HEK293T (cell line): Measurements from ENCODE around the gene RPRD1B.

ENCODE experiments used
- CTCF ChIA-PET: fragments of 350-600 bp; formaldehyde crosslinking; extraction: SDS; loops from one replicate; lab custom pipeline; 2021; ENCODE audit warnings: antibody characterized with exemption, inconsistent platforms; lab: Yijun Ruan, JAX
- POLR2A ChIA-PET: fragments of 350-600 bp; formaldehyde crosslinking; extraction: SDS; loops from one replicate; lab custom pipeline; 2020; ENCODE audit warnings: antibody characterized with exemption, inconsistent platforms; lab: Yijun Ruan, JAX
- DNase-seq: peaks from one replicate; pipeline ENCODE4 v3.0.0; 2012; ENCODE audit warnings: mixed read lengths; ENCODE audit errors: extremely low spot score
- ARNT ChIP-seq: fragments of 450-650 bp; IDR thresholded peaks from 2 replicates; pipeline ENCODE4 v1.6.1; 2017; ENCODE audit warnings: mild to moderate bottlenecking
- BHLHE40 ChIP-seq: fragments of 450-650 bp; IDR thresholded peaks from 2 replicates; pipeline ENCODE4 v1.6.1; 2016; ENCODE audit warnings: mild to moderate bottlenecking, moderate library complexity, borderline replicate concordance
- CTBP1 ChIP-seq: fragments of 450-650 bp; IDR thresholded peaks from 2 replicates; pipeline ENCODE4 v1.6.1; 2016; ENCODE audit warnings: borderline replicate concordance
- ELF4 ChIP-seq: fragments of 450-650 bp; IDR thresholded peaks from 2 replicates; pipeline ENCODE4 v1.6.1; 2017; ENCODE audit warnings: antibody characterized with exemption
- FOXA1 ChIP-seq: fragments of 450-650 bp; IDR thresholded peaks from 2 replicates; pipeline ENCODE4 v1.6.1; 2016; ENCODE audit warnings: mild to moderate bottlenecking
- FOXK2 ChIP-seq: fragments of 450-650 bp; IDR thresholded peaks from 2 replicates; pipeline ENCODE4 v1.6.1; 2016; ENCODE audit warnings: mild to moderate bottlenecking
- FOXM1 ChIP-seq: fragments of 450-650 bp; IDR thresholded peaks from 2 replicates; pipeline ENCODE4 v1.6.1; 2017; ENCODE audit warnings: mild to moderate bottlenecking, borderline replicate concordance
- HDGF ChIP-seq: fragments of 450-650 bp; IDR thresholded peaks from 2 replicates; pipeline ENCODE4 v1.6.1; 2017; ENCODE audit warnings: antibody characterized with exemption, borderline replicate concordance
- L3MBTL2 ChIP-seq: fragments of 450-650 bp; conservative IDR thresholded peaks from 2 replicates; pipeline ENCODE4 v1.6.1; 2016; ENCODE audit warnings: mild to moderate bottlenecking
- LEF1 ChIP-seq: fragments of 450-650 bp; IDR thresholded peaks from 2 replicates; pipeline ENCODE4 v1.6.1; 2017; ENCODE audit warnings: mild to moderate bottlenecking, borderline replicate concordance
- NFRKB ChIP-seq: fragments of 450-650 bp; IDR thresholded peaks from 2 replicates; pipeline ENCODE4 v1.6.1; 2016; ENCODE audit warnings: mild to moderate bottlenecking, moderate library complexity
- PKNOX1 ChIP-seq: fragments of 450-650 bp; IDR thresholded peaks from 2 replicates; pipeline ENCODE4 v1.6.1; 2016
- SP1 ChIP-seq: fragments of 450-650 bp; IDR thresholded peaks from 2 replicates; pipeline ENCODE4 v1.6.1; 2017
- SUZ12 ChIP-seq: fragments of 450-650 bp; IDR thresholded peaks from 2 replicates; pipeline ENCODE4 v1.6.1; 2016; ENCODE audit warnings: mild to moderate bottlenecking
- TARDBP ChIP-seq: fragments of 450-650 bp; IDR thresholded peaks from 2 replicates; pipeline ENCODE4 v1.6.1; 2016
- ZNF384 ChIP-seq: fragments of 450-650 bp; IDR thresholded peaks from 2 replicates; pipeline ENCODE4 v1.6.1; 2016

Gene RPRD1B

GRCh38 chr20:38011696-38012095 lies 21.9 kb upstream of the RPRD1B start:
- TF ChIP-seq SUZ12 (no peak), SP1 (no peak), FOXK2 (no peak), NFRKB (no peak), ELF4 (no peak), TARDBP (no peak), HDGF (no peak), CTBP1 (no peak), FOXA1 (no peak), PKNOX1 (no peak), ZNF384 (no peak)
- no peak for DNase-seq
- CTCF ChIA-PET = no interaction called here
- POLR2A ChIA-PET = interaction anchor here (0.6 kb wide), 1 partner anchor 17 kb away, joined by 3 read pairs; no protein-coding TSS in a partner anchor

- DNase-seq = no peak
- POLR2A ChIA-PET = no interaction called here
- CTCF ChIA-PET = no interaction called here
- no peak for TF ChIP-seq ARNT
Measured at GRCh38 chr20:38012332-38012731, 21.2 kb upstream of the RPRD1B start.

- no peak for TF ChIP-seq SP1
- no peak for TF ChIP-seq L3MBTL2
- no peak for TF ChIP-seq LEF1
- DNase-seq = no peak
- CTCF ChIA-PET = no interaction called here
- POLR2A ChIA-PET = no interaction called here
Measured at GRCh38 chr20:38013887-38014286, 19.7 kb upstream of the RPRD1B start.

GRCh38 chr20:38017959-38018358 lies 15.6 kb upstream of the RPRD1B start:
- TF ChIP-seq FOXK2 (no peak), TARDBP (no peak), ELF4 (no peak), BHLHE40 (no peak), HDGF (no peak), FOXM1 (no peak), NFRKB (no peak), LEF1 (no peak), SUZ12 (no peak), SP1 (no peak)
- ChIA-PET CTCF (no interaction called here), POLR2A (no interaction called here)
- no peak for DNase-seq

GRCh38 chr20:38018385-38018784 lies 15.2 kb upstream of the RPRD1B start:
- CTCF ChIA-PET = no interaction called here
- TF ChIP-seq SP1 (no peak), FOXK2 (no peak), TARDBP (no peak), HDGF (no peak), CTBP1 (no peak)
- POLR2A ChIA-PET = no interaction called here
- no peak for DNase-seq

- DNase-seq = no peak
- no peak for TF ChIP-seq PKNOX1
- TF ChIP-seq SUZ12 = no peak
- TF ChIP-seq FOXM1 = no peak
- no peak for TF ChIP-seq HDGF
- no peak for TF ChIP-seq SP1
- ChIA-PET CTCF (no interaction called here), POLR2A (interaction anchor here (2.0 kb wide), 1 partner anchor 13 kb away, joined by 7 read pairs; the partner anchor contains the start of genes RPRD1B and TTI1)
Measured at GRCh38 chr20:38021087-38021772, 12.3 kb upstream of the RPRD1B start.

GRCh38 chr20:38023181-38024001 lies 10.2 kb upstream of the RPRD1B start:
- ChIA-PET POLR2A (interaction anchor here (0.9 kb wide), 1 partner anchor 10 kb away, joined by 3 read pairs; the partner anchor contains the start of gene TTI1), CTCF (no interaction called here)
- no peak for TF ChIP-seq HDGF
- no peak for DNase-seq

- DNase-seq = no peak
- TF ChIP-seq TARDBP = no peak
- no peak for TF ChIP-seq ARNT
- no peak for TF ChIP-seq PKNOX1
- TF ChIP-seq SP1 = no peak
- no peak for TF ChIP-seq SUZ12
- TF ChIP-seq NFRKB = no peak
- TF ChIP-seq FOXM1 = no peak
- TF ChIP-seq FOXK2 = no peak
- TF ChIP-seq CTBP1 = no peak
- no peak for TF ChIP-seq HDGF
- TF ChIP-seq LEF1 = no peak
- TF ChIP-seq ZNF384 = no peak
- TF ChIP-seq BHLHE40 = no peak
- no peak for TF ChIP-seq FOXA1
- TF ChIP-seq ELF4 = no peak
- TF ChIP-seq L3MBTL2 = no peak
- CTCF ChIA-PET = no interaction called here
- POLR2A ChIA-PET = interaction anchor here (0.9 kb wide), 1 partner anchor 9 kb away, joined by 3 read pairs; the partner anchor contains the start of gene TTI1
Measured at GRCh38 chr20:38024496-38024895, 9.1 kb upstream of the RPRD1B start.
